Activated CD4-positive, alpha-beta T cell treated with anti-CD3 and anti-CD28 coated beads for 48 hours (primary cell): ENCODE results near the gene TDRD12.
A peak's percentile ranks its signal among the peaks of the same experiment; 100 is the strongest.
"Not testable (repeated sequence)": the region's sequence is repeated elsewhere in the genome, so short reads cannot be mapped to it uniquely, and the experiment has no call there.

Experiments
- DNase-seq: peaks from one replicate; pipeline ENCODE4 v3.0.0-alpha.2; 2020

Gene TDRD12

DNA sequence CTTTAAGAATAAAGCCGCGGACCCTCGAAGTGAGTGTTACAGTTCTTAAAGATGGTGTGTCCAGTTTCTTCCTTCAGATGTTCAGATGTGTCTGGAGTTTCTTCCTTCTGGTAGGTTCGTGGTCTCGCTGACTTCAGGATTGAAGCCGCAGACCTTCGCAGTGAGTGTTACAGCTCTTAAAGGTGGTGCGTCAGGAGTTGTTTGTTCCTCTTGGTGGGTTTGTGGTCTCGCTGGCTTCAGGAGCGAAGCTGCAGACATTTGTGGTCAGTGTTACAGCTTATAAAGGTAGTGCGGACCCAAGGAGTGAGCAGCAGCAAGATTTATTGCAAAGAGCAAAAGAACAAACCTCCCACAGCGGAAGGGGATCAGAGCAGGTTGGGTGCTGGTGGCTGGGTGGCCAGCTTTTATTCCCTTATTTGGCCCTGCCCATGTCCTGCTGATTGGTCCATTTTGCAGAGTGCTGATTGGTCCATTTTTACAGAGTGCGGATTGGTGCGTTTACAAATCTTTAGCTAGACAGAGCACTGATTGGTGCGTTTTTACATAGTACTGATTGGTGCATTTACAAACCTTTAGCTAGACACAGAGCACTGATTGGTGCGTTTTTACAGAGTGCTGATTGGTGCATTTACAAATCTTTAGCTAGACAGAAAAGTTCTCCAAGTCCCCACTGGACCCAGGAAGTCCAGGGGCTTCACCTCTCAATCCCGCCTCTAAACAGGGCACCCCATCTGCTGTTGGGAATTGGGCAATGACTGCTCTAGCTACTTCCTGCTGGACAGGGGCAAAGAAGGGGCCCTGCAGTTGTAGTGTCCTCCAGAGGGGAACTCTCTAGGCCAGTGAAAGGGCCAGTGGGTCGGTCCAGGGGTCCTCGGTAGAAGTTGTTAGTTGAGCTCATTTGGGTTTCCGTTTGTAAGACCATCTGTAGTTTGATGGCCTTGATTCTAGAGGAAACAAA is 26.1 kb upstream of the TDRD12 start:
- DNase-seq, result peak; percentile 71

DNA sequence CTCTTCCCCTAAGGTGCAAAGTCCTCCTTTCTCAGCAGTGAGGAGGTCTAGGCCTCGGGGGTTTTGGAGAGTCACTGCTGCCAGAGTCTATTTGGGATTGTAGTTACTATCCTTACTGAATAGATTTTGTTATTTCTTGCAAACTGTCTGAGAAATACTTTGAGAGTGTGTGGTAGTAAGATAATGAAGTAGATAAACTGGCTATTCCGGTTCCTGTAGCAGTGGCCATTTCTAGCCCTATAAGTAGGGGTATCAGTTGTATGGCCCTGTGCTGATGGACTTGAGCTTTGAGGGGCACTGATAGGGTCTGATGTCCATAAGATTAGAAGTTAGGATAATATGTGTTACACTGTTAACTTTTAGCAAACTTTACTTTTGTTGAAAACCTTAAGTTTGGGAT is 25.3 kb upstream of the TDRD12 start:
- not testable (repeated sequence) for DNase-seq

DNA sequence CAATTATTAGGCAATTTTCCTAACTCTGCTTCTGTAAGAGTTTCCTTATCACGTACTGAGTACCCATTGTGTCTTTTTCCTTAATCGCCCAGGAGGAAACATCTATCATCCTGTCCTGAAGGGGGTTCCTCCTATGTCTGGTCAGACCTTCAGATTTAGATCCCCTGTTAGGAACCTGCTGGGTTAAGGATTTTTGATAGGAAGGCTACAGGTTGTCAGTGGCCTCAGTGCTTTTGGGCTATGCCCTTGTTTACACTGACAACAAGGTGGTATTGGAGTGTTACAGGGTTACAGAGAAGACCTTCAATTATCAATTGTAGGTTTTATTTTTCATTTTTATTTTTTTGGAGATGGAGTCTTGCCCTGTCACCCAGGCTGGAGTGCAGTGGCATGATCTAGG is 24.7 kb upstream of the TDRD12 start:
- DNase-seq, result not testable (repeated sequence)

DNA sequence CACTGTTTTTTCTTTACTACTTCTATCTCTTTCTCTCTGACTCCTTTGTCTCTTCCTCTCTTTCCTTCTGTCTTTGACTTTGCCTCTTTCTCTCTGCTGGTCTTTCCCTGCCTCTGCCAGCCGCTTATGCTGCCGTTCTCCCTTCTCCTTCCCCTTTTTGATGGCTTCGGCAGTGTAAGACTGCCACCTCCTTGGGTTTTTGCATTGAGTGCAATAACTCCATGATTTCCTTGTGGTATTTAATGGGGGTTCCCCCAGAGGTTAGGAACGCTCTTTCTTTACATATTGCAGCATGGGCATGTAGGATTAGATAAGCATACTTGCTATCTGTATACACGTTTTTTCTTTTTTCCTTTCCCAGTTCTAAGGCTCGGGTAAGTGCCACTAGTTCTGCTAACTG is 24.1 kb upstream of the TDRD12 start:
- DNase-seq, result not testable (repeated sequence)

DNA sequence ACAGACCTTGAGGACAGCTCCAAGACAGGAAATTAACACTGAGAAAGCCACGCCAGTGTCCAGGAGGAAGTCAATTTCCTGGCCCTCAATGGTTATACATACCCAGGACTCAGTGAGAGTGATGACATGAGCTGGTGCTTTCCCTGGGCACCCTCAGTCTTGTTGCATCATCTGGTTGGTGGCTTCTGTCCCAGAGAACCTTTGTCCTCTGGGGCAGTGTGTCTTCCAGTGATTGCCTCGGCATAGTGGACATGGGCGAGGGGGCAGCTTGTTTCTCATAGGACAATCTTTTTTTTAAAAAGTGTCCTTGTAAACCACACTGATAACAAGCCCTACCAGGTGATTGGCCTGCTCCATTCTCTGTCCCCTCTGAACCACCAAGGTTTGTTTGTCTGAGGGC is 22.8 kb upstream of the TDRD12 start:
- not testable (repeated sequence) for DNase-seq

DNA sequence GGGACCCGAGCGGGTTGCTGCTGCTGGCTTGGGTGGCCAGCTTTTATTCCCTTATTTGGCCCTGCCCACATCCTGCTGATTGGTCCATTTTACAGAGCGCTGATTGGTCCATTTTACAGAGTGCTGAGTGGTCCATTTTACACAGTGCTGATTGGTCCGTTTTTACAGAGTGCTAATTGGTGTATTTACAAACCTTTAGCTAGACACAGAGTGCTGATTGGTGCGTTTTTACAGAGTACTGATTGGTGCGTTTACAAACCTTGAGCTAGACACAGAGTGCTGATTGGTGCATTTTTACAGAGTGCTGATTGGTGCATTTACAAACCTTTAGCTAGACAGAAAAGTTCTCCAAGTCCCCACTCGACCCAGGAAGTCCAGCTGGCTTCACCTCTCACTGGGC is 19.4 kb upstream of the TDRD12 start:
- not testable (repeated sequence) for DNase-seq

DNA sequence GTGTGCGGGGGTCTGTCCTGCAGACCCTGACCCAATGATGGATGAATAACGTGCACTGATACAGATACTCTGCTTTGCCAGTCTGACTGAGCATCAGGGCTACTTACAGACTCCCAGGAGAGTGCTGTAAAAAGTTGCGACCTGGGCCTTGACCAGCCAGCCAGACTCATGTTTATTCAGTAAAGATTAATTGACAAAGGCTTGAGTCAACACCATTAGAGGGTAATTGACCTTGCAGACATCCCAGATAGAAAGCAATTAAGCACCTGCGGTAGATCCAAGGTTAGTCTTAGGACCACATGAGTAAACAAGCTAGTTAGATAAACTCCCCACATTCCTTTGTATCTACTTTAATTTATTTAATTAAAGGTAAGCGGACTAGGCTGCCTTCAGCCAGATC is 17.6 kb upstream of the TDRD12 start:
- DNase-seq, result no peak

DNA sequence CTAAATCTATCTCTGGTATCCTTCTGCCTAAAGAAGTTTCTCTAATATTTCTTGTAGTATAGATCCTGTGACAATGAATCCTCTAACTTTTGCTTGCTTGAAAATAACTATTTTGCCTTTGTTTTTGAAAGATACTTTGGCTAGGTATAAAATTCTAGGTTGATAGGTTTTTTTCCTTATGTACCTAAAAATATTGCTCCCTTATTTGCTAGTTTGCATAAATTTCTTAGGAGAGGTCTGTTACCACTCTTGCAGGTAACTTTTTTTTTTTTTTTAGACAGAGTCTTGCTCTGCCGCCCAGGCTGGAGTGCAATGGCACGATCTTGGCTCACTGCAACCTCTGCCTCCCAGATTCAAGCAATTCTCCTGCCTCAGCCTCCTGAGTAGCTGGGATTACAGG is 15.6 kb upstream of the TDRD12 start:
- not testable (repeated sequence) for DNase-seq

DNA sequence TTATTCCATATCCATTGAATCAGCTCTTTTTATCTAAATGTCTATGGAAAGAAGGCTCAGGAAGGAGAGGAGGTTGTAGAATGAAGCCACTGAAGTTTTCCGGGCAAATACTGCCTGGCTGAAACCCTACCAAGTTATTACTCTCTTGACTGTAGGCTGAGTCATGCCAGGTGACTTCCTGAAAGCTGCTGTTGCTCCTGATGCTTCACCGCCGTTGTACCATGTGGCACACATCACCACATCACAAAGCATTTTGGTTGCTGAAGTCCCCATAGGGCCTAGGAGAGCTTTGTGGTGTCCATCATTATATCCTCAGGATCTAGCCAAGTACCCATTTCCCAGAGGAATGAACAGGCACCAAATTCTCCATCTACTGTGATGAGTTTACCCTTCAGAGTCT is 11.1 kb upstream of the TDRD12 start:
- DNase-seq, result peak; percentile 47

DNA sequence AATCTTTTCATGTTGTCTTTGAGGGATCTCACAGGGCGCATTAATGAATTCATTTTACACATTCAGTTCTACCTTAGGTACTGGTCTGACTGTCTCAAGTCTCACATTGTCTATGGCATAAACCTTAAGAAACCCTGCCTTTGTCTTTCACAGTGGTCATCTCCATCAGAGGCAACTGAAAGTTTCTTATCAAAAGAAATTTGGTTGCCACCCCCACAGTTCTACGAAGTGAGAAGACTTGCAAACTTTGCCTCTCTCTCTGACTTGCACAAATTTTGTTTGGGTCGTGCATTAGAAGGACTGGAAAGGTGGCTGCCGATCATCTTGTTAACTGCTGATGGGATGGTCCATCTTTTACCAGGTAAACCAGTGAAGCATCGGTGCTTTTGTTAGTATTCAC is 10.5 kb upstream of the TDRD12 start:
- no peak for DNase-seq

DNA sequence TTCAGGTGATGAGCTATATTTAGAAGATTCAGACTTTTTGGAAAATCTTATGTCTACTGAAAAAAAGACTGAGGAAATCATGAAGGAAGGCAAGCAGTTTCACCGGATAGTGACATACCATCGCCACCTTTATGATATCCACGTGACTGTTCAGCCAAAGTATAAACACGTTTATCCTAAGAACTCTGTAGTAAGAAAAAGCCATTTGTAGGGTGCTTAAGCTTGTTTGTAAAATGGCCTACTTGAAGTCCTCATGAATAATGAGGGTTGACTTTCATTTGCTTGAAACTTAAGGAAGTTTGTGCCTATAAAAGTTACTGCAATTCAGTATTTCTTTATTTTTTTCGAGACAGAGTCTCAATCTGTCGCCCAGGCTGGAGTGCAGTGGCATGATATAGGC is 7.8 kb upstream of the TDRD12 start:
- DNase-seq, result no peak

DNA sequence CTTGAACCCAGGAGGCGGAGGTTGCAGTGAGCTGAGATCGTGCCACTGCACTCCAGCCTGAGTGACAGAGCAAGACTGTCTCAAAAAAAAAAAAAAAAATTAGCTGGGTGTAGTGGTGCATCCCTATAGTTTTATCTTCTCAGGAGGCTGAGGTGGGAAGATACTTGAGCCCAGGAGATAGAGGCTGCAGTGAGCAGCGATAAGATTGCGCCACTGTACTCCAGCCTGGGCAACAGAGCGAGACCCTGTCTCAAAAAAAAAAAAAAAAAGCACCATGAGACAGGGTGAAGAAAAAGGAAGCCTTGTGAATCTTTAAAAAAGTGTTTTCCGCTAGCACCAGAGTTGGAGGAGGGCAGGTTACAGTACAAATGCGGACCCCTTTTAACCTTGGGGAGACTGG is 3.4 kb upstream of the TDRD12 start:
- not testable (repeated sequence) for DNase-seq

DNA sequence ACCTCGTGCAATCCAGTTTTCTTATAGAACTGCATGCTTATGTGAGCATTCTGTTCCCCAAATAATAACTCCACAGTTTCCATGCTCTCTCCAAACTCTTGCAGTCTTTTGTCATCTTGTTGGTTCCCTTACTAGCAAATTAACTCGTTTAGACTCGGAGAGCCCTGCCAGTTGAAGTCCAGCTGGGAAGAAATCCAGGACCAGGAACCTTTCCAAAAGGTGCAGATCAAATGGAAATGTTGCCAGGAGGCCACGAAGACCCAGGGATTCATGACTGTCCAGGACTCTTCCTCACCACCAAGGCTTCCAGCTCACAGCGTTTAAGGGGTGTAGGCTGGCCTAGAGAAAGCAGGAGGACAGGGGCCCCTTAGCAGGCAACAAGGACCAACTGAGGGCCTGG is 2.1 kb upstream of the TDRD12 start:
- DNase-seq, result no peak

DNA sequence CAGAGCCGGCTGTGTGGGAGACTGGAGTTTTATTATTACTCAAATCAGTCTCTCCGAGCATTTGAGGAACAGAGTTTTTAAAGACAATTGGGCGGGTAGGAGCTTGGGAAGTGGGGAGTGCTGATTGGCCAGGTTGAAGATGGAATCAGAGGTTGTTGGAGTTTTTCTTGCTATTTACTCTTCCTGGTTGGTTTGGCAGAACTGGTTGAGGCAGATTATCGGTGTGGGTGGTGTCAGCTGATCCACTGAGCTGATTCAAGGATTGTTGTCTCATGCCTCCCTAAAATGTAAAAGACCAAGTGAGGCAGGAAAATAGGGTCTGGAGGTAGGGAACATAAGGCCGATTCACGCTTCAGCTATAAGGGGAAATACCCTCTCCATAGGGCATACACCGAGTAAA is 1.3 kb upstream of the TDRD12 start:
- no peak for DNase-seq

DNA sequence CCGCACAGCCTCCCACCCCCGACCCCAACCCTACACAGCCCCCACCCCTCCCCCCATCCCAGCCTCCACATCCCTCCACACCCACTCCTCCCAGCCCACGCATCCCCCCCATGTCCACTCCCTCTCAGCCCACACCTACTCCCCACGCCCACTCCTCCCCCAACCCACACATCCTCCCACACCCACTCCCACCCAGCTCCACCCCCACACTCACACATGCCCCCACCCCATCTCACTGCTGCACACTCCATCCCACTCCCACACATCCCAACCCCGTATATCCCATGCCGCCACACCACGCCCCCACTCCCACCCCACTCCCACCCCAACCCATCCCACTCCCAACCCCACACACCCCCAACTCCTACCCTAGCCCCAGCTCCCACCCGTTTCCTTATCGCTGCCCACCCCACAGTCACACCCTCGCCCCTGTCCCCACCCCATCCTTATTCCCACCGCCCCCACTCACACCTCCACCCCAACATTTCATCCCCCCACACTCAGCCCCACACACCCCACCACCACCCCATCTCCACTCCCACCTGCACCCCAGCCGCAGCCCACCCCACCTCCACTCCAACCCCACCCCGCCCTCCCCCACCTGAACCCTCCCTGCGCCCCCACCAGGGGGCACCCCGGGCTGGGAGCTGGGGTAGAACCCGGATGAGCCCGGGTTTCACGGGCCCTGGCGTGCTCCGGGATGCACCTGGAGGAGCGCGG is 809 bp downstream of the TDRD12 start:
- no peak for DNase-seq

DNA sequence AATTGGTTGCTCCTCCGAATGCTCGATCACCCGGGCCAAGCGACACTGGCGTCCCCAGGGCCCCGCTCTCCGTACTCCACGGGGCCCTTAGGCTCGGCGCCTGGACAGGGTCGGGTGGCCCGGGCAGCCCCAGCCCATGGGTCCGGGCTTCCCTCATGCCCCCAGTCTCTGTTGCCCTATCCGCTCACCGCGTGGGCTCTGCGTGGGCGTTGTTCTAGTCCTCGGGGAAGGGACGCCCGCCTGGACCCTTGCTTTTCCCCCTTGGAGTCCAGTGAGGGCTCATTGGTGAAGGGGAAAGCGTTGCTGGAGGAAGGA is 1.3 kb downstream of the TDRD12 start:
- no peak for DNase-seq

DNA sequence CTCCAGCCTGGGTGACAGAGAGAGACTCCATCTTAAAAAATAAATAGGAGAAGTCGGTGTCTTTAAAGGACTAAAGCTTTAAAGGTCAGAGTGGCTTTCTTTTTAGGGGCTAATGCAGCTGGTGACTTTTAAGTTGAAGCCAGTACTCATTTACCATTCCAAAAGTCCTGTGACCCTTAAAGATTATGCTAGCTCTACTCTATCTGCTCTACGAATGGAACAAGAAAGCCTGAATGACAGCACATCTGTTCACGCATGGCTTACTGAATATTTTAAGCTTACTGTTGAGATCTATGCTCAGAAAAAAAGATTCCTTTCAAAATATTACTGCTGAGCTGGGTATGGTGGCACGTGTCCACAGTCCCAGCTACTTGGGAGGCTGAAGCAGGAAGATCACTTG is 16.4 kb downstream of the TDRD12 start:
- DNase-seq, result no peak

DNA sequence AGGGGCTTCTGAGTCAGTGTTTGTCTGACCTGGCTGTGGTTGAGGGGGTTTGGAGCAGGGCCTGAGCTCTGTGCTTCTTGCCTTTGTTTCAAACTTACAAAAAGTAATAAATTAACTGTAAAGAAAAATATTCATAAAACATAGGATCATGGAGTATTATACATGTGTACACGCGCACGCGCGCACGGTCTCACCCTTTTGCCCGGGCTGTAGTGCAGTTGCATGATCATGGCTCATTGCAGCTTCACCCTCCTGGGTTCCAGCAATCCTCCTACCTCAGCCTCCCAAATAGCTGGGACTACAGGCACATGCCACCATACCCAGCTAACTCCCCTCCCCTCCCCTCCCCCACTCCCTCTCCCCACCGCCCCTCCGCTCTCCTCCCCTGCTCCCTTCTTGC is 23.5 kb downstream of the TDRD12 start:
- DNase-seq, result no peak

DNA sequence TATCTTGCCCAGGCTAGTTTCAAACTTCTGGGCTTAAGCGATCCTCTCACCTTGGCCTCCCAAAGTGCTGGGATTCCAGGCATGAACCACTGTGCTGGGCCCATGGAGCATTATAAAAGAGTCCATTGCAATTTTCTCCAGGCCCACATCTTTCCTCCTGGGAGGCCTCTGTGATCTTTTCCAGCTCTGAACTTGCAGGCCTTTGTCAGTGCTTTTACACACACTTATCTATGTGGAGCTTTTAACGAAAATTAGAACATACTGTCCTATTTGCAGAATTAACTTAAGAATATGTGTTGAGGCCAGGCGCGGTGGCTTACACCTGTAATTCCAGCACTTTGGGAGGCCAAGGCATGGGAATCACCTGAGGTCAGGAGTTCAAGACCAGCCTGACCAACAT is 23.9 kb downstream of the TDRD12 start:
- no peak for DNase-seq

DNA sequence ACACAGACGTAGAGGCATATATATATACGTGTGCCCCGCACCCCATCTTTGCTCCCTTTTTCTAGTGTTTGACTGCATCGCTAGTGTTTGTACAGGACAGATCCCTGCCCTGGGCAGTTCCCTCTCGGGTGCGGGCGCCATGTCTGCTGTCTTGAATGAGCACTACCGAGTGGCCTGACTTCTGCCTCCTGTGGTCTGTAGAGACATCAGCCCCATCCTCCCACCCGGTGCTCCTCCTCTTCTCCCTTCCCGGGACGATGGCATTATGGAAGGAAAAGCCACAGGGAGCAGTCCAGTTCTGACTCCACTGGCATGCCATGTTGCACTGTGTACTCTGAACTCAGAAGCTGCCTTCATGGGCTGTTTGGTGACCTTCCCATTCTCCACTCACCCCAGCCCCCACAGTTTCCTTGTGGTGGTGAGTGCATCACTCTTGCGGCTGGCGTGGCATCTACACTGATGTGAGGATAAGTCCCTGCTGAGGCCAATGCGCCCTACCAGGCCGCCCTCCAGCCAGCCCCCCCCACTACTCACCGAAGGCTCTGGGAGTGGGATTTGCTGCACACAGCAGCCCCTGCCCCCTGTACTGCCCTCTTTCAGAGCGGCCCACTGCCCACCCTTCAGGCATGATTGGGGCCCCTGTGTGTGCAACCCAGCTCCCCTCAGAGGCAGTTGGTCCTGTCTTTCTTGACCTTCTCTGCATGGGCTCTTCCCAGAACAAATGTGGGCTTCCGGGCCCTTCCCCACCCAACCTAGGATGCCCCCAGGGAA is 25.2 kb downstream of the TDRD12 start:
- DNase-seq, result no peak

DNA sequence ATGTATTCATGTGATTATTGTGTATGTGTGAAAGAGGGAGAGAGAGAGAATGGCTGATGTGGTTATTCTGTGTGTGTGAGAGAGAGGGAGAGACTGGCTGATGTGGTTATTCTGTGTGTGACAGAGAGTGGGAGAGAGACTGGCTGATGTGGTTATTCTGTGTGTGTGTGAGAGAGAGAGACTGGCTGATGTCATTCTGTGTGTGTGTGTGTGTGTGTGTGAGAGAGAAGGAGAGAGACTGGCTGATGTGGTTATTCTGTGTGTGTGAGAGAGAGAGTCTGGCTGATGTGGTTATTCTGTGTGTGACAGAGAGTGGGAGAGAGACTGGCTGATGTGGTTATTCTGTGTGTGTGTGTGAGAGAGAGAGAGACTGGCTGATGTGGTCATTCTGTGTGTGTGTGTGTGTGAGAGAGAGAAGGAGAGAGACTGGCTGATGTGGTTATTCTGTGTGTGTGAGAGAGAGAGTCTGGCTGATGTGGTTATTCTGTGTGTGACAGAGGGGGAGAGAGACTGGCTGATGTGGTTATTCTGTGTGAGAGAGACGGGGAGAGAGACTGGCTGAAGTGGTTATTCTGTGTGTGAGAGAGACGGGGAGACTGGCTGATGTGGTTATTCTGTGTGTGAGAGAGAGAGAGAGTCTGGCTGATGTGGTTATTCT is 26.2 kb downstream of the TDRD12 start:
- DNase-seq, result not testable (repeated sequence)

DNA sequence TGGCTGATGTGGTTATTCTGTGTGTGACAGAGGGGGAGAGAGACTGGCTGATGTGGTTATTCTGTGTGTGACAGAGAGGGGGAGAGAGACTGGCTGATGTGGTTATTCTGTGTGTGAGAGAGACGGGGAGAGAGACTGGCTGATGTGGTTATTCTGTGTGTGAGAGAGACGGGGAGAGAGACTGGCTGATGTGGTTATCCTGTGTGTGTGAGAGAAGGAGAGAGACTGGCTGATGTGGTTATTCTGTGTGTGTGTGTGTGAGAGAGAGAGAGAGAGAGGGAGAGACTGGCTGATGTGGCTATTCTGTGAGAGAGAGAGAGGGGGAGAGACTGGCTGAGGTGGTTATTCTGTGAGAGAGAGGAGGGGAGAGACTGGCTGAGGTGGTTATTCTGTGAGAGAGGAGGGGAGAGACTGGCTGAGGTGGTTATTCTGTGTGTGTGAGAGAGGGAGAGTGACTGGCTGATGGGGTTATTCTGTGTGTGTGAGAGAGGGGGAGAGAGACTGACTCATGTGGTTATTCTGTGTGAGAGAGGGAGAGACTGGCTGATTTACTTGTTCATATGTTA is 27.1 kb downstream of the TDRD12 start:
- peak; percentile 18 for DNase-seq

DNA sequence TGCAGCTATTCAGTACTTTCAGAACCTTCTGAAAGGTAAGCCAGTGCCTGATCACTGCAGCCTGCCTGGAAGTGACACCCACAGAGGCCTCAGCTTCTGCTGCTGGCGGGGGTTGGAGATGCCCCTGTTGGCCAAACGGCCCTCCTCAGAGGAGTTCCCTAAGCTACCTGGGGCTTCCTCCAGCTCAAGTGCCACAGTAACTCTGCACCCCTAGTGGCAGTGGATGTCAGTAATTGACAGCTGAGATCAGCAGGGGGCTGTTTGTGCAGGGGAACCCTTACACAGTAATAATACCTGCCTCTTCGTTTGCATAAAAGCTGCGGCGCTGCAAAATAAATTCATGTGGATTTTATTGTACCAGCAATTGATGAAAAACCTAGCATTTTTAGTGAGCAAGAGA is 28.9 kb downstream of the TDRD12 start:
- peak; percentile 22 for DNase-seq
